K562 (cell line): Measurements from ENCODE around the gene GJB6. TPM values are rescaled to one million over a fixed set of nuclear protein-coding genes. Genes with fewer than 3 reads are reported as not detected.

Experiments
- ATAC-seq: fragments of 200-7000 bp; cut with Tn5 transposase; 3 replicates; pipeline ENCODE4 v1.9.1; 2020; ENCODE audit warnings: moderate library complexity
- BruUV-seq: library from RNA; stranded (reverse); fragments of 400-500 nt; replicated peaks from 2 replicates; lab custom pipeline; 2021; lab: Mats Ljungman, UMichigan
- CTCF ChIA-PET: fragments of 300-600 bp; formaldehyde crosslinking; extraction: SDS; loops from one replicate; lab custom pipeline; 2021; ENCODE audit warnings: low intra/inter-chr PET ratio; lab: Yijun Ruan, JAX
- POLR2A ChIA-PET: fragments of 300-600, 350-650 bp; sonication (Branson Sonifier 250); formaldehyde crosslinking; extraction: SDS; loops from one replicate; lab custom pipeline; 2021; ENCODE audit warnings: antibody characterized with exemption, inconsistent platforms; lab: Yijun Ruan, JAX
- DNase-seq, 4 experiments: peaks; one replicate each; pipeline versions ENCODE4 v3.0.0 to v3.0.0-alpha.2; 2011 to 2018; ENCODE audit warnings: low spot score in 3 of 4, mixed read lengths in 3 of 4; ENCODE audit errors: extremely low read depth in 1 of 4
- FAIRE-seq: peaks from 2 replicates; lab custom pipeline; 2011; peaks lifted over from hg19 to GRCh38; lab: Jason Lieb, UNC
- H2AFZ ChIP-seq: 2 replicates; pipeline ENCODE4 v1.6.0; 2011; ENCODE audit warnings: low read depth, low read length, control low read depth, inconsistent platforms
- H3K27ac ChIP-seq: fragments of 200-600 bp; 3 replicates; pipeline ENCODE4 v1.8.0; 2011; ENCODE audit warnings: low read depth, mild to moderate bottlenecking, control low read depth, inconsistent platforms, low read length, moderate library complexity, mixed read lengths; ENCODE audit errors: extremely low read depth
- H3K27me3 ChIP-seq, 2 experiments: fragments of 300-600 bp in 1 of 2; 2 replicates in 1 of 2; 3 replicates in 1 of 2; pipeline versions ENCODE4 v1.6.0 to v1.8.0; 2011; ENCODE audit warnings: inconsistent platforms in 2 of 2, low read length in 2 of 2, mild to moderate bottlenecking in 1 of 2, mixed read lengths in 1 of 2, moderate library complexity in 1 of 2; ENCODE audit not compliant: control insufficient read depth in 2 of 2, insufficient read depth in 2 of 2
- H3K36me3 ChIP-seq: fragments of 300-600 bp; 3 replicates; pipeline ENCODE4 v1.8.0; 2011; ENCODE audit warnings: mild to moderate bottlenecking, low read length, inconsistent platforms; ENCODE audit not compliant: control insufficient read depth, insufficient read depth
- H3K4me1 ChIP-seq, 2 experiments: fragments of 200-600 bp in 1 of 2; replicated peaks in 1 of 2; 2 replicates in 1 of 2; 3 replicates in 1 of 2; pipeline versions ENCODE4 v1.5.1 to v1.8.0; 2011; ENCODE audit warnings: inconsistent platforms in 2 of 2, low read length in 2 of 2, mild to moderate bottlenecking in 1 of 2, mixed read lengths in 1 of 2, moderate library complexity in 1 of 2; ENCODE audit not compliant: control insufficient read depth in 2 of 2, insufficient read depth in 2 of 2
- H3K4me2 ChIP-seq: 2 replicates; pipeline ENCODE4 v1.6.1; 2011; ENCODE audit warnings: low read length, control low read depth, inconsistent platforms, mixed read lengths; ENCODE audit not compliant: insufficient read depth
- H3K4me3 ChIP-seq: fragments of 200-600 bp; sonication (generic), shearing (Covaris generic); 2 replicates; pipeline ENCODE4 v1.5.1; 2016; ENCODE audit warnings: control low read depth, inconsistent platforms
- H3K79me2 ChIP-seq: fragments of 200-600 bp; 3 replicates; pipeline ENCODE4 v1.8.0; 2011; ENCODE audit warnings: low read length, inconsistent platforms; ENCODE audit not compliant: control insufficient read depth, insufficient read depth
- H3K9ac ChIP-seq, 2 experiments: 2 replicates each; pipeline versions ENCODE4 v1.6.0 to v1.6.1; 2011; ENCODE audit warnings: low read depth in 2 of 2, low read length in 2 of 2, control low read depth in 1 of 2, inconsistent platforms in 1 of 2, mild to moderate bottlenecking in 1 of 2, mixed read lengths in 1 of 2; ENCODE audit not compliant: insufficient read depth in 1 of 2
- H3K9me1 ChIP-seq: one replicate; pipeline ENCODE4 v1.6.0; 2011; ENCODE audit warnings: inconsistent platforms, mild to moderate bottlenecking, low read length, moderate library complexity; ENCODE audit not compliant: control insufficient read depth, insufficient read depth
- H3K9me3 ChIP-seq: replicated peaks from 2 replicates; pipeline ENCODE4 v1.5.1; 2011; ENCODE audit warnings: low read depth, low read length, inconsistent platforms; ENCODE audit not compliant: control insufficient read depth, insufficient read depth
- H4K20me1 ChIP-seq: replicated peaks from 2 replicates; pipeline ENCODE4 v1.6.1; 2011; ENCODE audit warnings: low read length, inconsistent platforms, mixed read lengths; ENCODE audit not compliant: control insufficient read depth, insufficient read depth
- BCOR ChIP-seq: fragments of 450-650 bp; IDR thresholded peaks from 2 replicates; pipeline ENCODE4 v1.6.1; 2016
- C11orf30 ChIP-seq: fragments of 450-650 bp; IDR thresholded peaks from 2 replicates; pipeline ENCODE4 v1.6.1; 2016; ENCODE audit warnings: low read depth, mild to moderate bottlenecking
- CREB1 ChIP-seq, 2 experiments: sonication (generic) in 1 of 2; formaldehyde crosslinking in 1 of 2; IDR thresholded peaks; 2 replicates each; pipeline versions ENCODE4 v1.6.1 to v1.8.0; 2012 to 2022; ENCODE audit warnings: inconsistent platforms in 1 of 2, mild to moderate bottlenecking in 1 of 2, missing genetic modification reagents in 1 of 2, moderate library complexity in 1 of 2
- ETV5 ChIP-seq: sonication (generic); formaldehyde crosslinking; IDR thresholded peaks from 2 replicates; pipeline ENCODE4 v1.4.0; 2020; ENCODE audit warnings: low read depth, mild to moderate bottlenecking, missing genetic modification reagents
- ETV6 ChIP-seq, 3 experiments: fragments of 150-350 bp in 1 of 3; sonication (generic) in 1 of 3; formaldehyde crosslinking in 1 of 3; IDR thresholded peaks; 2 replicates each; pipeline versions ENCODE4 v1.6.1 to v1.8.0; 2014 to 2022; ENCODE audit warnings: borderline replicate concordance in 2 of 3, low read depth in 2 of 3, antibody characterized with exemption in 1 of 3, low read length in 1 of 3, mild to moderate bottlenecking in 1 of 3, missing genetic modification reagents in 1 of 3
- HNRNPH1 ChIP-seq: fragments of 200-400 bp; formaldehyde crosslinking; optimal IDR thresholded peaks from 2 replicates; pipeline ENCODE3; 2017; ENCODE audit warnings: low read depth, mild to moderate bottlenecking, low read length, moderate library complexity
- KDM1A ChIP-seq, 2 experiments: fragments of 450-650 bp; IDR thresholded peaks; 2 replicates each; pipeline ENCODE4 v1.6.1; 2016; ENCODE audit warnings: mild to moderate bottlenecking in 2 of 2
- LCOR ChIP-seq: sonication (generic); formaldehyde crosslinking; IDR thresholded peaks from 2 replicates; pipeline ENCODE4 v1.8.0; 2022; ENCODE audit warnings: mild to moderate bottlenecking, missing genetic modification reagents
- MCM2 ChIP-seq: fragments of 450-650 bp; IDR thresholded peaks from 2 replicates; pipeline ENCODE4 v1.6.1; 2017; ENCODE audit warnings: low read depth, mild to moderate bottlenecking
- RBM25 ChIP-seq: fragments of 200-400 bp; formaldehyde crosslinking; IDR thresholded peaks from 2 replicates; pipeline ENCODE4 v1.6.1; 2018; ENCODE audit warnings: low read length, low read depth, moderate library complexity; ENCODE audit not compliant: severe bottlenecking
- SMARCA4 ChIP-seq: fragments of 450-650 bp; IDR thresholded peaks from 2 replicates; pipeline ENCODE4 v1.6.1; 2016
- TCF7L2 ChIP-seq: fragments of 150-350 bp; IDR thresholded peaks from 2 replicates; pipeline ENCODE4 v1.6.1; 2016; ENCODE audit warnings: low read depth, mild to moderate bottlenecking, low read length, moderate library complexity
- YBX1 ChIP-seq: fragments of 450-650 bp; IDR thresholded peaks from 2 replicates; pipeline ENCODE4 v1.7.1; 2016; ENCODE audit warnings: mild to moderate bottlenecking
- ZNF124 ChIP-seq: sonication (generic); formaldehyde crosslinking; IDR thresholded peaks from 2 replicates; pipeline ENCODE4 v1.8.1; 2022; ENCODE audit warnings: missing genetic modification reagents
- ZNF165 ChIP-seq: fragments of 250-450 bp; sonication (Bioruptor Pico); IDR thresholded peaks from 2 replicates; pipeline ENCODE4 v1.4.0; 2020; ENCODE audit warnings: borderline replicate concordance
- ZNF324 ChIP-seq: fragments of 250-450 bp; sonication (Bioruptor Pico); IDR thresholded peaks from 2 replicates; pipeline ENCODE4 v1.4.0; 2020; ENCODE audit warnings: mild to moderate bottlenecking
- WGBS: fragments of 100-300 bp; shearing (Covaris generic); methylation state at CpG from one replicate; pipeline ENCODE4 v1.1.6; 2016; ENCODE audit warnings: low coverage, mixed read lengths; ENCODE audit not compliant: insufficient coverage; ENCODE audit errors: missing lambda C conversion rate; 5-methylcytosine and 5-hydroxymethylcytosine counted together
- in situ Hi-C: fragments of 300-500 bp; cut with MboI; formaldehyde crosslinking; loops from 4 replicates; pipeline ENCODE4 v1.15.0; 2018; ENCODE audit warnings: inconsistent platforms, mixed read lengths
- intact Hi-C: fragments of 100-400 bp; cut with micrococcal nuclease; formaldehyde crosslinking; loops from 2 replicates; pipeline ENCODE4 v1.14.2; 2022
- polyA plus RNA-seq, 8 experiments: library from polyadenylated mRNA; depleted of rRNA in 4 of 8; stranded (reverse) in 5 of 8; unstranded in 3 of 8; fragments of >200 nt; fragmentation: Nextera tagmentation in 2 of 8; fragmentation: Illumina TruSeq in 1 of 8; extraction: Ambion mirVana in 2 of 8; extraction: Trizol in 1 of 8; gene quantifications; 2 replicates each; pipeline versions ENCODE4 v1.2.1 to v1.2.3, GENCODE V29; 2011 to 2014; ENCODE audit warnings: inconsistent platforms in 1 of 8, missing spikeins in 1 of 8
- total RNA-seq, 7 experiments: library from RNA; depleted of rRNA in 6 of 7; stranded (reverse); fragments of >200 nt in 6 of 7; fragmentation: Illumina TruSeq in 2 of 7; extraction: Trizol in 2 of 7; gene quantifications; 2 replicates each; pipeline versions ENCODE4 v1.2.1 to v1.2.3, GENCODE V29; 2011 to 2021; ENCODE audit warnings: low replicate concordance in 1 of 7
- TF ChIP-seq, protein P1 (sequence below): fragments of 250-450 bp; sonication (Bioruptor Pico); IDR thresholded peaks from 2 replicates; pipeline ENCODE4 v1.8.0; 2022; ENCODE audit warnings: moderate library complexity, mild to moderate bottlenecking, inconsistent platforms

GJB6 gene
- total and polyA plus RNA-seq, 9 of the 15 experiments (the other 6 are each of a cell fraction or from before 2014, with no cell fraction given): not detected

GRCh38 chr13:20186771-20187170, 45.3 kb downstream of the GJB6 start:
- Histone ChIP-seq H3K4me3 (no peak overlapping the region), H4K20me1 (no peaks in the 10 kb centered on the region), H3K9ac (no peak overlapping the region), H3K4me1 (peaks cover 0 to 4% of the 10 kb centered on the region in 2 experiments; a peak in 1 of 5 replicates), H3K27ac (no peak overlapping the region), H3K9me1 (no peaks in the 10 kb centered on the region), H3K27me3 (peaks cover 15 to 22% of the 10 kb centered on the region in 2 experiments; a peak in 4 of 5 replicates), H3K9me3 (no peaks in the 10 kb centered on the region), H2AFZ (no peak overlapping the region), H3K36me3 (no peaks in the 10 kb centered on the region), H3K4me2 (no peak overlapping the region), H3K79me2 (no peaks in the 10 kb centered on the region)
- WGBS: 9% methylated on average over 5 of the region's 6 CpGs
- FAIRE-seq (no peak), DNase-seq (no peak), ATAC-seq (no peak)
- in situ Hi-C loops: no loop called here
- no peak for TF ChIP-seq SMARCA4
- ChIA-PET POLR2A (interaction anchor here (0.7 kb wide), 1 partner anchor 19 kb away, joined by 3 read pairs; no protein-coding TSS in a partner anchor), CTCF (no interaction called here)
- no TSS peak for BruUV-seq
- intact Hi-C loops: no loop called here

DNA sequence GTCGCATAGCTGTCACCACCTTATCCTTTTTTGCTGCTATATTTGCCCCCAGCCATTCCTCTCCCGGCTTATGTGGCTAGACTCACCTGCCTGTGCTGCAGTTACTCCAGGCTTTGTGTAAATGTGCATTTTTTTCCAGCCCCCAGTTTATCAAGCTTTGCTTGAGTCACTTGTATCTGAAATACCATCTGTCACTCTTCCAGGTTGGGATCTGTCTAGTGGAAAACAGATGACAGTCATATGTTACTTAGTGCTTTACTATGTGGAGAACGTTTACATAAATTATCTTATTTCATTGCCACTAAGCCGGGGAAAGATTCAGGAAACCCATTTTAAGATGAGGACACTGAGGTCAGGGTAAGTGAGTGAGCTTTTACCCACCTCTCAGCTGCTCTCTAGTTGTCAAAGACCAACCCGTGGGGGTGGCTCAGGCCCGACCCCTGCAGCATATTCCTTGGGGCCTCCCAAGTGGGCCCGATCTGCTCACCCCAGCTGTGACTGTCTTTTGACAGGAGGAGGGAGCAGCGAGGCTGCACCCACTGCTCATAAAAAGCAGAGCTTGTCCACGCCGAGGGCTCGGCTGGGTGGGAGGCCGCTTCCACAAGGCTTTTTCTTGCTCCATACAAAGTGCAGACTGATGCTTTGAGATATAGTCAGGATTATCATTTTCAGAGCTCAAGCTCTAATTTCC, 46.6 kb downstream of the GJB6 start:
- WGBS: 3% methylated on average over 12 of the region's 12 CpGs
- FAIRE-seq: no peak
- intact Hi-C loops: no loop called here
- TF ChIP-seq MCM2 (no peak), ZNF324 (CRISPR knock-in tag) (no peak), RBM25 (no peak), KDM1A (IDR thresholded peaks at IDR 0.05) (no peak), LCOR (CRISPR knock-in tag) (no peak), TCF7L2 (no peak), HNRNPH1 (no peak), YBX1 (no peak), ZNF165 (CRISPR knock-in tag) (no peak), ETV6 (IDR thresholded peaks at IDR 0.05; ENCODE audit: borderline replicate concordance in 1 of 2, low read depth in 2 of 2, low read length in 1 of 2) (no peak), ETV6 (CRISPR knock-in tag; IDR thresholded peaks at IDR 0.05; ENCODE audit: borderline replicate concordance) (no peak), C11orf30 (no peak), ZNF124 (CRISPR knock-in tag) (no peak), CREB1 (IDR thresholded peaks at IDR 0.05) (no peak), CREB1 (CRISPR knock-in tag; IDR thresholded peaks at IDR 0.05) (no peak), ETV5 (CRISPR knock-in tag) (no peak), BCOR (no peak)
- TF ChIP-seq, protein P1, sequence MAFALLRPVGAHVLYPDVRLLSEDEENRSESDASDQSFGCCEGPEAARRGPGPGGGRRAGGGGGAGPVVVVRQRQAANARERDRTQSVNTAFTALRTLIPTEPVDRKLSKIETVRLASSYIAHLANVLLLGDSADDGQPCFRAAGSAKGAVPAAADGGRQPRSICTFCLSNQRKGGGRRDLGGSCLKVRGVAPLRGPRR (CRISPR knock-in tag): no peak

More for the DNA sequence above, 46.6 kb downstream of the GJB6 start:
- no TSS peak for BruUV-seq
- in situ Hi-C loops: no loop called here
- Histone ChIP-seq H2AFZ (no peak overlapping the region), H4K20me1 (no peaks in the 10 kb centered on the region), H3K27ac (no peak overlapping the region), H3K4me1 (peaks cover 0 to 4% of the 10 kb centered on the region in 2 experiments; a peak in 1 of 5 replicates), H3K9me3 (no peaks in the 10 kb centered on the region), H3K9ac (no peak overlapping the region), H3K79me2 (no peaks in the 10 kb centered on the region), H3K9me1 (no peaks in the 10 kb centered on the region), H3K27me3 (peaks cover 15 to 16% of the 10 kb centered on the region in 2 experiments; a peak in 4 of 5 replicates), H3K36me3 (no peaks in the 10 kb centered on the region), H3K4me3 (no peak overlapping the region), H3K4me2 (no peak overlapping the region)
- DNase-seq (no peak), ATAC-seq (no peak)
- CTCF ChIA-PET: no interaction called here
- POLR2A ChIA-PET: interaction anchor here (0.8 to 1.4 kb wide), 2 partner anchors 9 to 12 kb away, joined by 3 to 4 read pairs; no protein-coding TSS in a partner anchor
